Amniotic epithelial cell (primary cell): ENCODE measurements around the gene BST2.
A peak's percentile ranks its signal among the peaks of the same experiment; 100 is the strongest.

Experiments
- DNase-seq: peaks from one replicate; pipeline ENCODE4 v3.0.0-alpha.2; 2010; ENCODE audit warnings: low read depth

Gene BST2

DNA sequence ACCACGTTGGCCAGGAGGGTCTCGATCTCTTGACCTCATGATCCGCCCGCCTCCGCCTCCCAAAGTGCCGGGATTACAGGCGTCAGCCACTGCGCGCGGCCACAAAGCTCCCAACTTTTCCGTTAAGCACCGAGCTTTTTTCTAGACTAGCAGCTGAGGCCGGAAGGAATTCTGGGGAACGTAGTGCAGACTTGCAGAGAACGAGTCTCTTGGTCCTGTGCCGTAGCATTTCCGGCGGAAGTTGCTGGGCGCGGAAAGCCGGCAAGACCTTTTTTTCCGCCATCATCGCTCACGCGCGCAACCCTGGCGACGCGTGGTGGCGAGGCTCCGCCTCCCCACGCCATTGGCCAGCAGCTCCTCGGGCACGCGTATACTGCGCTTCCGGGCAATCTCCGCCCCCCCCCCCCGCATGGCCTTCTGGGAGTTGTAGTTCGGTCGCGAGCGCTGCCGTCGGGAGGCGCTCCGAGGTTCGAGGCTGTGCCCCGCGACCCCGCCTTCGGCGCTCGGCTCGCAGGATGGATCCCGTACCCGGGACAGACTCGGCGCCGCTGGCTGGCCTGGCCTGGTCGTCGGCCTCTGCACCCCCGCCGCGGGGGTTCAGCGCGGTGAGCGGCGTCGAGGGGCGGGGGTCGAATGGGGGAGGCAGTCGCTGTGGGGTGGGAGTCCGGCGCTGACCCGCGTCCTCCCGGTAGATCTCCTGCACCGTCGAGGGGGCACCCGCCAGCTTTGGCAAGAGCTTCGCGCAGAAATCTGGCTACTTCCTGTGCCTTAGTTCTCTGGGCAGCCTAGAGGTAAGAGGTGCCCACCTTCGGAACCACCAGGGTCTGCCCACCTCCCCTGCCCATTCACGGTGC is 14.4 kb upstream of the BST2 start, which contains the start of gene MVB12A:
Gene MVB12A, plus strand, starts transcription at position 427 of the 854 bp plus-strand sequence. Its CDS starts 89 bp downstream, at position 516.
- peak; percentile 99 for DNase-seq

DNA sequence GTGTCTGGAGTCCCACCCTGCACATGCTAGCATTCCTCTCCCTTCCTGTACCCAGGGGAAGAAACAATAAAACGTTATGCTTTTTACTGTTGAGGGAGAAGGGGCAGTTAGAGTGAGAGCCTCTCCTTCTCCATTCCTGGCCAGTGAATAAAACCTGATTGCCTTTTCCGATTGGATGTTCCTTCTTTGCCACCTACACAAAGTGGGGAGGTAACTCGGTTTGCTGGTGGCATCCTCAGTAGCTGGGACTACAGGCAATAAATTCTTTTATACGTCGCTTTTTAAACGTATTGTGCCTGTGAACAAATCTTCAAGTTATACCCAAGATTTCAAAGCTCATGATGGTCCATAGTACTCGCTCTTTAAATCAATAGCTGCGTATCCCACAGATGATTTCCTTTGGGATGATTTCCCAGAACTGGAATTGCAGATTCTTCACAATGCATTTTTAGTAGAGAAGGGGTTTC is 13.8 kb upstream of the BST2 start:
- no peak for DNase-seq

DNA sequence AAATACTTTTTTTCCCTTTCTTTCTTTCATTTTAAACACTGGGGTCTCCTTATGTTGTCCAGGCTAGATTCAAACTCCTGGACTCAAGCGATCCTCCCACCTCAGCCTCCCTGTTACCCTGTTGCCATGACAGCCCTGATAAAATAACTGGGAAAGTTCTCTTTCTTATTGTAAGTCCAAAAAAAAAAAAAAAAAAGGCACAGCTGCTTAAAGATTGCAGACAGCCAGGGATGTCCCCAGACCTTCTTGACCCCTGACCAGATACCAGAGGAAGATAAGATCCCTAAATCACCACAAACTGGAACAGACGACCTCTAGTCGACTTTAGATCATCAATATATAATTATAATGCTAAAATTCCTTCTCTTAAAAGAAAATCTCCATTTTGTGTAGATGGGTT is 13.3 kb upstream of the BST2 start:
- peak; percentile 60 for DNase-seq

DNA sequence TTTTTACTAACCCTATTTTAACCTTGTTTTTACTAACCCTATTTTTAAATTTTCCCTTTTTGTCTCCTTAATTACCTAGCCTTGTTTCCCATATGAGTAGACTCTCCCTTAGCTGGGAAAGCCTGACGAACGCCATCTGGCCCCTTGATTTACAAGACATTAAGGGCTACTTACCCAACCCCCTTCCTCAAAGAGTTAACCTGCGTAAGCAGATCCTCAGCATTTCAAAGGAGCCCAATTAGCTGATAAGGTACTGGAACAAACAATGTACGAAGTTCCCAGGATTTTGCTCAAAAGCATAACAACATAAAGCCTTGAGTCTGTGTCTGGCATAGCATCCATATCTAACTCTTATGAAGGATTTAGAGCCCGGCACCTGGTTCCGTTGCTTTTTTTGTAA is 9.7 kb upstream of the BST2 start:
- peak; percentile 97 for DNase-seq

DNA sequence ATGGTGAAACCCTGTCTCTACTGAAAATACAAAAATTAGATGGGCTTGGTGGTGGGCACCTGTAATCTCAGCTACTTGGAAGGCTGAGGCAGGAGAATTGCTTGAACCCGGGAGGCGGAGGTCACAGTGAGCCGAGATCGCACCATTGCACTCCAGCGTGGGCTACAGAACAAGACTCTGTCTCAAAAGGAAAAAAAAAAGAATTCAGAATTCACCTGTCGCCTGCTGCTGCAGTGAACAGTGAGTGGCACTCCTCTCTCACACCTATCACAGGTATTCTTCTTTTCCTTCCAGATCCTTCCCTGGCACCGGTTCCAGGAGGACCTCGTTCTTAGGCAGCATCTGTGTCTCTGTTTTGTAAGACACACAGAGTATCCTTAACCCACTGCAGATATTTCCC is 8.7 kb upstream of the BST2 start:
- no peak for DNase-seq

DNA sequence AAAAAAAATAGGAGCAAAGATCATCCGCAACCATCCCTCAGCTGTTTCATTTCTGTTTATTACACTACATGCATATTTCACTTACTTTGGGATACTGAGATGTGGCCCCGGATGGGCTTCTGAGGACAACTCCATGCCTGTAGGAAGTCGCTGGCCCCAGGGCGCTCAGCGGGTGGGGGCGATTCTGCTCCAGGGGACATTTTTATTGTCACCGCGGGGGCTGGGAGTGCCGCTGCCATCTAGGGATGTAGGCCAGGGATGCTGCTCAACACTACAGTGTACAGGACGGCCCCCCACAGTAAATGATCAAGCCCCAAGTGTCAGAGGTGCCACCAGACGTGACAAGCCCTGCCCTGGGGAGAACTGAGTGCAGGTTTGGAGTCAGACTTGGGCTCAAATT is 6.4 kb upstream of the BST2 start:
- no peak for DNase-seq

DNA sequence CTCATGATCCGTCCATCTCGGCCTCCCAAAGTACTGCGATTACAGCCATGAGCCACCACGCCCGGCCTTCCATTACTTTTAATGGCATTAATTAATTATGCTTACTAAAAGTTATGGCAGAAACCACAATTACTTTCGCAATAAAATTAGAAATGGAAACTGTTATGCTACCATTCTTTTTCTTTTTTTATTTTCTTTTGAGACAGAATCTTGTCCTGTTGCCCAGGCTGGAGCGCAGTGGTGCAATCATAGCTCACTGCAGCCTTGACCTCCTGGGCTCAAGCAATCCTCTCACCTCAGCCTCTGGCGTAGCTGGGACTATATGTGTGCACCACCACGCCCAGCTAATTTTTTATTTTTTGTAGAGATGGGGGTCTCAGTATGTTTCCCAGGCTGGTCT is 4.6 kb upstream of the BST2 start:
- peak; percentile 92 for DNase-seq

DNA sequence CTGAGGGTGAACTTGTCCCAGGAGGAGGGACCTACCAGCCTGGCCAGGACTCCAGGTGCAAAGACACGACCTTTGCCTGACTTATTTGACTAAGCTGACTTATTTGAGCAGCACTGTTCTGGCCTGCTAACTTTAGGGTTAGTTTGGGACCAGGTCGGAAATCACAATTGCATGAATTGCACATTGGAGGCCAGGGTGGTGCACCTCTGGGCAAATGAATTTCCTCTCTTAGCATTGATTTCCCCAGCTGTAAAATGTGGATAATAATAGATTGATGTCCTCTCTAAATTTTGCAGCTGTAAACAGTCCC is 1.4 kb upstream of the BST2 start:
- no peak for DNase-seq

DNA sequence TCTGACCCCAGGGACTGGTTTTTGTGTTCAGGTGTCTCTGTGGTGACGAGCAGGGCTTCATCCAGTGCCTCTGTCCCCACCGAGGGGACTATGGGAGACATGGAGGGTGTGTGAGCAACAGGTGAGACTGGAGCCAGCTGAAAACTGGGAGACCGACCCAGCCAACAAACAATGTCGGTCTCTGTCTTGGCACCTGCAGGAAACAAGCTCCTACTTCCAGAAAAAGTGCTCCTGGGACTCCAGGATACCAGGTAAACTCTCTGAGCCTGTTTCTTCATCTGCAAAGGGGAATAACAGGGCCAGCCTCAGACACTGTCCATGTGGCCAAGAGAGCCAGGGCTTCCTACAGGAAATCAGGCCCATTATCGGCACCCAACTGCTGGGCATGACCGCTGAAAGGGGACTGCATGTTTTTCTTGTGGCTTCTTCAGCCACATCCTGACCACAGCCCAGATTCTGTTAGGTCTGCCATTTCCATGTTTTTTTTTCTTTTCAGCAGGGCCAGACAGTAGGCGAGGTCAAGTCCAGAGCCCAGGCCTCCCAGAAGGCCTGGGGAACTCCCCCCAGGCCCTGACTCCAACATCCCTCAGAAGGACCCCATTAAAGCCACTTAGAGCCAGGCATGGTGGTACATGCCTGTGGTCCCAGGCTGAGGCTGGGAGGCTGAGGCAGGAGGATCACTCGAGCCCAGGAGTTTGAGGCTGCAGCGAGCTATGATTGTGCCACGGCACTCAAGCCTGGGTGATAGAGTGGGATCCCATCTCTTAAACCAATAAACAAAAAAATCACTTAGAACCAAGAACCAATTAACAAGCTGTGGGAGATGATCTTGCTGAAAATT is 836 bp upstream of the BST2 start:
- peak; percentile 82 for DNase-seq

DNA sequence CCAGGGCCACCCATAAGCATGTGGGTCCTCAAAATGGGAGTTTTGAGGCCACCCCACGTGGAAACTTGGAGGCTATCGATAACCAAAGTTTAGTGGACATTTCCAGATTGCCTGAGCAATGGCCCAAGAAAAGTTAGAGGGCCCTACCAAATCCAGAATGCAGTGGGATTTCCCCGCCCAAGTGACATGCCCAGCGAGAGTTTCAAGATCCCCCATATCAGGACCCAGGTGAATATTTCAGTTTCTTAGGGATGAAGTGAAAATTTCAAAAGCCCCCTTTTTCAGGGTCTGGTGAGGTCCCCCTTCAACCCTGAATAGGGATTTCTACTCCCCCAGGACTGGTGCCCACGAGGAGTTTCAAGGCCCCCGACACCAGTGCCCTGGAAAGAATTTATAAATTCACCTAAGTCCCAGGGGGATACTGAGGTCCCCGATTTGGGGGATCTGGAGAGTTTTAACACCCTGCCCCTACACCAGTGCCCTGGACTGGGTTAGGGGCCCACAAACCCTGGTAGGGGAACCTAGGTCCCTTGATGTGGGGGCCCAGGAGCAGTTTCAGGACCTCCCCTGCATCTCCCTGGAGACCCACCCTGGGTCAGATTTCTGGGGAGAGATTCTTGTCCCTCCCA is 695 bp downstream of the BST2 start:
- DNase-seq, result no peak

DNA sequence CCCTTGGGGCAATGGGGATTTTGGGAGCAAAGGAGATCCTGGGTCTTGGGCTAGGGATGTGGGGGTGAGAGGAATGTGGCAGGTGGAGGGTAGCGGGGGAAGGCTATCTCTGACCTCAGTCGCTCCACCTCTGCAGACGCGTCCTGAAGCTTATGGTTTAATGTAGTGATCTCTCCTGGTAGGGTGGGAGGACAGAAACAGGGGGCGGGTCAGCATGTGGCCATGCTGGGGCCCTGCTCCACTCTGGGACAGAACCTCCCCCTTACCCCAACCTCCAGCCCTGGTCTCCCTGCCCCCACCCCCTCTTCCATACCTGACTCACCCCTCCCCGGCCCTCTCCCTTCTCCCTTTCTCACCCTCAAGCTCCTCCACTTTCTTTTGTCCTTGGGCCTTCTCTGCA is 1.4 kb downstream of the BST2 start:
- DNase-seq, result peak; percentile 67

DNA sequence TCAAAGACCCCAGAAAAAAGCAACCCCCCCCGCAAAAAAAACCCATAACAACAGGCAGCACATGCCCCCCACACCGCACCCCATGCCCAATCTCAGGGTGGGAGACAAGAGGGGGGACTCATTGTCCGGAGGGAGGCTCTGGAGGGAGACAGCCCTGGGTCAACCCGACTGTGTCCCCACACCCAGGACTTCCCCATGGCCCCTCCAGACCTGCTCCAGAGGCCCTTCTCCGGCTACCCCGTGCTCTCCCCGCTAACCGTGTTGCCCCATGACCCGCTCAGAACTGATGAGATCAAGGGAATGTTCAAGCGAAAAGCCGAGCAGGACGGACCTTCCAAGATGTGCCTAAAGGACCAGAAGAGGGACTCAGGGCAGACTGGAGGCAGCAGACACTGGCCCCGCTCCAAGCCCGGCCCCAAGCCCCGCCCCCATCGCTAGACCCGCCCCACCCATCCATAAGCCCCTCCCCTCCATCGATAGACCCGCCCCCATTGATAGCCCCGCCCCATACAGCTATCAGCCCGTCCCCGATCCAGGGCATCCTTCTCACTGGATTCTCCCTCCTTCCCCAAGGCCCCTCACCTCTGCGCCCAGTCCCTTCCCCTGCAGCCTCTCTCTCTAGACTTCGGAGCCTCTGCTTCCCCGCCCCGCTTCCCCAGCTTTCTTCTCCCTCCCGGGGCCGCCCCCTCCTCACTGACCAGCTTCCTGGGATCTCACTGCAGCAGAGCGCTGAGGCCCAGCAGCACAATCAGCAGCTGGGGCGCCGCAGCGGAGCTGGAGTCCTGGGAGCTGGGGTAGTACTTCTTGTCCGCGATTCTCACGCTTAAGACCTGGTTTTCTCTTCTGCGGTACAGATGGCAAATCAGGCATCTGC is 2.2 kb downstream of the BST2 start:
- peak; percentile 69 for DNase-seq

DNA sequence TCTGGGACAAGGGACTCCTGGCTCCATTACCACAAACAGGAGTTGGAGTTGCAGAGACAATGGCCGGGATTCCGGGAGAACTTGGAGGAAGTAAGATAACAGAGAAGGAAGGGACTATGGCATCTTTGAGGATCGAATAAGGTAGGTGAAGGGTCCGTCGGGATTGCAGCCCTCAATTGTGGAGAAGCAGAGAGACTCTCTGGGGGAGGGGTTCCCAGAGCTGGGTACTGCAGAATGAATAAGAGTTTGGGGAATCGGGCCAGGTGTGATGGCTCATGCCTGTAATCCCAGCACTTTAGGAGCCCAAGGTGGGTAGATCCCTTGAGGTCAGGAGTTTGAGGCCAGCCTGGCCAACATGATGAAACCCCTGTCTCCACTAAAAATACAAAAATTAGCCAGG is 3.8 kb downstream of the BST2 start:
- DNase-seq, result no peak

DNA sequence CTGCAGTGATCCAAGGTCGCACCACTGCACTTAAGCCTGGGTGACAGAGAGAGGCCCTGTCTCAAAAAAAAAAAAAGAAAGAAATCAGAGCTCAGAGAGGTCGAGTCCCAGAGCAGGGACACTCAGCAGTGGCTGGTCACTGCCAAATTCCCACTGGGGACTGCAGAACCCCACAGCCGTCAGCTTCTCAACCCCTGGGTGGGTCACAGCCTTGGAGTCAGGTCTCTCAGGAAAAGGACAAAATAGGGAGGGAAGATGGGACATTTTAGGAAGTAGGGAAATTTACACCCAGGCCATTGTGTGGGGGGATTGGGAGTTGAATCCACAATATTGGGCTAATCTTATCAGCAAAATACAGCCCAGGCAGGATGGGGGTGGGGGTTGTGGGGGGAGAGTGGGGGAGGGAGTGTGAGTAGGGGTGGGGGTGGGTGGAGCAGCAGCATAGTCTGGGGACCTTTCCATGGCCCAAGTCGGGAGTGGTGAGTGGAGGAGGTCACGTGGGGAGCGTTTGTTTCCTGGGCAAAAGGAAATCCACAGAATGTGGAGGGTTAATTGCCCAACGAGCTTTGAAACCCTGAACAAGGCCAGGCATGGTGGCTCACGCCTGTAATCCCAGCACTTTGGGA is 6.4 kb downstream of the BST2 start:
- DNase-seq, result no peak

DNA sequence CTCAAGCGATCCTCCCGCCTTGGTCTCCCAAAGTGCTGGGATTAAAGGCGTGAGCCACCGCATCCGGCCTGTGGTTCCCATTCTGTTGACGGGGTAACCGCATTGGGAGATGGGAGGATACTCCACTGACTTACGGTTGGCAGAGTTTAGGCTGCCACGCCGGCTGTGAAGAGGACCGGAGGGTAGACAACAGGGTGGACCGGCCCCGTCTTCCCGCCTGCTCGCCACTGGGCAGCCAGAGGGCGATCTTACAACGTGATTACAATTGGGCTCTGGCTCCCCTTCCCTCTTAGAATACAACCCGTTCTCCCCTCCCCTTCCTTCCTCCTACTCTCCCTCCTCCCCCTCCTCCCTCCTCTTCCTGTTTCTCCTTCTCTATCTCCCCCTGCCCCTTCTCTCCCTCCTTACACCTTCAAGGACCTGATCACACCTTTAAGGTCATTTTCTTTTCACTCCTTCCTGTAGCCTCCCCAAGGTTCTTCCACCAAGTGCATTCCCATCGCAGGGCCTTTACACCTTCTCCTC is 10.5 kb downstream of the BST2 start:
- DNase-seq, result peak; percentile 79

DNA sequence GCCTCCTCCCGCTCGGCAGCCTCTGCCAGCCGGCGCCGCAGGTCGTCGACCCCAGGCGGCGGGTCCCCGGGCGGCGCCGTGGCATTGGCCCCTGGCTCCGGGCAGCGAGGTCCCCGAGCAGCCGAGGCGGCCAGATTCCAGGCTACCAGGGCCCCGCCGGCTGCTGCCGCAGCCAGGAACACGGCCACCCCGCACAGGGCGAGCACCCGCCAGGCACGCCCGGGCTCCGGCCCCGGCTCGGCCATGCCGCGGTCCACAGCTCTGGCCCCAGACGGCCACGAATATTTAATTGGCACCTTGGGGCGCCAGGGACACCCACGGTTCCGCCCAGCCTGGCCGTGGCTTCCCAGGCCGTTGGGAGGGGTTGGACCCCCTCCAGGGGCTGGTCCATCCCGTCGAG is 11.5 kb downstream of the BST2 start, which contains the start of gene CCDC194:
Gene CCDC194, minus strand, starts transcription at position 283 of the 400 bp plus-strand sequence. Its CDS starts 38 bp downstream, at position 245.
- DNase-seq, result no peak

DNA sequence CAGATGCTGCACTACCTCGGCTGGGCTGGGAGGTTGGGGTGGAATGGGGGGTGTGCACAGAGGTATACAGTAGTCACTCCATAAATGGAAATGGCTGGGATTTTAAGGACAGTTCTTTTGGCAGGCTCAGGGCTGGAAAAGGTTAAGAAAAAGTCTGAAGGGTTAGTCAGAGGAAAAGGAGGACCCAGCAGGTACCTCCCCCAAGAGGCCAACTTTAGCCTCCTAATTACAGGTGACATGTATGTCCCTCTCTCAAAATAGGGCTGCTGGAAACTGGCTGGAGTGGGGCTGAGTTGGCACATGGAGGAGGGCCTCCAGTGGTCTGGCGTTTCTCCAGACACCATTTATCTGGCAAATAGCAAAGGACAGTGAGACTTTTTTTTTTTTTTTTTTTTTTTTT is 12.4 kb downstream of the BST2 start:
- peak; percentile 75 for DNase-seq

DNA sequence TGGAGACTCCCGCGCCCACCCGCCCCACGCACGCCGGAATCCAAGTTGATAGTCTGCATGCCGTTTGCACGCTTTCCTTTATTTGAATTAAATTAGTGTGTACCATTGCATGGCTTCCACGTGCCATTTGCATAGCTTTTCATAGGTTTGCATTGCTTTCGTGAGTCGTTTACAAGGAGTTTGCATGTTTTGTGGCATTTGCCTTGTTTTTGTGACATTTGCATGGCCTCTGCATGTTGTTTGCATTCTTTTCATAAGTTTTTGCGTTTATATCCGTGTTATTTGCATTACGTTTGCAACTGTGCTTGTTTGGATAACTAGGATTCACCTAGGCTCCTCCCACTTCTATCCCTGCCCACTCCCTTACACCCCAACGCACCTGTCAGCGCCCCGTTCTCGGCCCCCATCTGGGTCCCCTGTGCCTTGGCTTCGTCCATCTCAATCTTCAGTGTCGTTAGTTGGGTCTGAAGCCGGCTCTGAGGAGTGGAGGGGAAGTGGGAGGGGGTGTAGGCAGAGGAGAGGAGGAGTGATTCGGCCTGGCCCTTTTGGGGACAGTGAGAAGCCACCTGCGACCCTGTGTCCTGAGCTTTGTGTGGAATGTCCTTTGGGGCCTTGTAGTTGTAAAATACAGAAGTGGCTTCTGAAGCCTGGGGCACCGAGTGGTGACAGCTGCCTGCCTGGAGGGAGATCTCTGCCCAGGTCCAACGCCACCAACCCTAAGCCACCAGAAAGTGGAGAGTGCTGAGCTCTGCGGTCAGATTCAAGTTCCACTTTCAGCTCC is 13.9 kb downstream of the BST2 start:
- peak; percentile 51 for DNase-seq

DNA sequence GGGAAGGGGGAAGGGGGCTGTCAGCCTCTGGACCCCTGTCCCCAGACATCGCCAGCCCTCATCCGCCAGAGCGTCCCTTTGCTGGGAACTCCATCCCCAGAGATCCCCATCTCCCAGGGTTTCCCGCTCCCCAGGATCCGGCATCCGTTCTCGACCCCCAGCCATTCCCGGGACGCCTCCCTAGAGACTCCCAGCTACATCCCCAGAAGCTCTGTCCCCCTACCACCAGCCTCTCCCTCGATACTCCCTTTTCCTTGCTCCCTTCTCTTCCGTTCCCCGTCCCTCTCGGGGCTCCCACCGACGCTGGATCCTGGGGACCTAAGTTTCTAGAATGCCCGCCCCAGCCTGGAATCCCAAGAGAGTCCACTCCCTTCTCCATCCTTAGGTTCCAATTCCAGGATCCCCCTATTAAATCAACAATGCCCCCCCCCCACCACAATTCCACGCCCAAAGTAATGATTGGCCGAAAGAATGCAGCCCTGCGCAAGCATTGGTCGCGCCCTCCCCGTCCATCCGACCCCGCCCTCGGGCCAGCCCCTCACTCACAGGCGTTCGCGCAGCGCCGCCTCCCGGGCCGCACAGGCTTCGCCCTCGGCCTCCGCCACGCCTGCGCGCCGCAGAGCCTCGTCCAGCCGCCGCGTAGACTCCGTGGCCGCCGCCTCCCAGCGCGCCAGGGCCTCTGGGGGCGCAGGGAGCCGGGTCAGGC is 14.6 kb downstream of the BST2 start:
- peak; percentile 84 for DNase-seq
